SK-N-SH (cell line): Measurements from ENCODE around the gene CTSS. TPM values are rescaled to one million over a fixed set of nuclear protein-coding genes. Genes with fewer than 3 reads are reported as not detected.

Experiments
- CTCF ChIA-PET: fragments of 300-600, 350-600 bp; formaldehyde crosslinking; extraction: SDS; loops from one replicate; lab custom pipeline; 2021; lab: Yijun Ruan, JAX
- POLR2A ChIA-PET: fragments of 350-600 bp; sonication (Branson Sonifier 250); formaldehyde crosslinking; extraction: SDS; loops from one replicate; lab custom pipeline; 2020; ENCODE audit warnings: antibody characterized with exemption, inconsistent platforms; lab: Yijun Ruan, JAX
- DNase-seq: peaks from one replicate; pipeline ENCODE4 v3.0.0; 2012
- H2AFZ ChIP-seq: fragments of 200-600 bp; sonication (generic); 2 replicates; pipeline ENCODE4 v1.8.1; 2016; ENCODE audit warnings: antibody characterized with exemption, mild to moderate bottlenecking, low read depth
- H3F3A ChIP-seq: fragments of 200-600 bp; sonication (generic); replicated peaks from 2 replicates; pipeline ENCODE3; 2016; ENCODE audit warnings: antibody characterized with exemption, mild to moderate bottlenecking; ENCODE audit not compliant: insufficient read depth
- H3K27ac ChIP-seq, 2 experiments: fragments of 200-500 bp in 1 of 2; fragments of 200-600 bp in 1 of 2; sonication (Bioruptor generic) in 1 of 2; sonication (generic), shearing (Covaris generic) in 1 of 2; 2 replicates each; pipeline versions ENCODE4 v1.5.1 to v1.6.1; 2014 to 2016; ENCODE audit warnings: low read depth in 2 of 2, inconsistent platforms in 1 of 2, low read length in 1 of 2, mild to moderate bottlenecking in 1 of 2, mixed read lengths in 1 of 2
- H3K27me3 ChIP-seq: fragments of 200-600 bp; sonication (generic), shearing (Covaris generic); 2 replicates; pipeline ENCODE4 v1.6.1; 2016; ENCODE audit warnings: mixed run types; ENCODE audit not compliant: insufficient read depth
- H3K36me3 ChIP-seq, 2 experiments: fragments of 200-500 bp in 1 of 2; fragments of 200-600 bp in 1 of 2; sonication (Bioruptor generic) in 1 of 2; sonication (generic) in 1 of 2; replicated peaks in 1 of 2; 2 replicates each; pipeline versions ENCODE3 to v1.5.1; 2014 to 2016; ENCODE audit warnings: low read length in 1 of 2, mild to moderate bottlenecking in 1 of 2; ENCODE audit not compliant: insufficient read depth in 2 of 2, control insufficient read depth in 1 of 2
- H3K4me1 ChIP-seq, 2 experiments: fragments of 200-500 bp in 1 of 2; fragments of 200-600 bp in 1 of 2; sonication (Bioruptor generic) in 1 of 2; sonication (generic), shearing (Covaris generic) in 1 of 2; 2 replicates each; pipeline versions ENCODE4 v1.5.1 to v1.6.1; 2014 to 2016; ENCODE audit warnings: low read depth in 1 of 2, low read length in 1 of 2, mixed run types in 1 of 2; ENCODE audit not compliant: insufficient read depth in 2 of 2, control insufficient read depth in 1 of 2
- H3K4me2 ChIP-seq: fragments of 200-600 bp; sonication (generic), shearing (Covaris generic); 2 replicates; pipeline ENCODE4 v1.6.1; 2017; ENCODE audit warnings: mixed run types
- H3K4me3 ChIP-seq, 2 experiments: fragments of 200-500 bp in 1 of 2; fragments of 200-600 bp in 1 of 2; sonication (Bioruptor generic) in 1 of 2; sonication (generic), shearing (Covaris generic) in 1 of 2; 2 replicates each; pipeline versions ENCODE4 v1.5.1 to v1.8.1; 2014 to 2016; ENCODE audit warnings: low read depth in 2 of 2, inconsistent platforms in 1 of 2, low read length in 1 of 2, mild to moderate bottlenecking in 1 of 2, mixed read lengths in 1 of 2, moderate library complexity in 1 of 2
- H3K79me2 ChIP-seq: fragments of 200-600 bp; sonication (generic); 2 replicates; pipeline ENCODE4 v1.8.1; 2017; ENCODE audit warnings: mild to moderate bottlenecking; ENCODE audit not compliant: insufficient read depth
- H3K9ac ChIP-seq: fragments of 200-600 bp; sonication (generic); 2 replicates; pipeline ENCODE4 v1.6.1; 2017; ENCODE audit warnings: mixed run types
- H3K9me2 ChIP-seq: fragments of 200-600 bp; sonication (generic); 2 replicates; pipeline ENCODE4 v1.6.1; 2017; ENCODE audit warnings: mixed run types
- H3K9me3 ChIP-seq: fragments of 200-600 bp; sonication (generic); 2 replicates; pipeline ENCODE4 v1.6.1; 2017; ENCODE audit warnings: mixed run types, mild to moderate bottlenecking, moderate library complexity
- H4K20me1 ChIP-seq: fragments of 200-600 bp; sonication (generic); 2 replicates; pipeline ENCODE4 v1.6.1; 2017; ENCODE audit warnings: mild to moderate bottlenecking, mixed run types; ENCODE audit not compliant: insufficient read depth
- ELF1 ChIP-seq: IDR thresholded peaks from 2 replicates; pipeline ENCODE4 v1.4.0; 2012
- EP300 ChIP-seq, 2 experiments: IDR thresholded peaks; 2 replicates each; pipeline versions ENCODE4 v1.4.0 to v1.6.1; 2012; ENCODE audit warnings: borderline replicate concordance in 1 of 2, low read depth in 1 of 2, low read length in 1 of 2
- IRF3 ChIP-seq: fragments of 150-350 bp; IDR thresholded peaks from 2 replicates; pipeline ENCODE4 v1.6.1; 2016; ENCODE audit warnings: mild to moderate bottlenecking, low read depth, low read length
- NFIC ChIP-seq: IDR thresholded peaks from 2 replicates; pipeline ENCODE4 v1.4.0; 2012; ENCODE audit warnings: borderline replicate concordance
- RAD21 ChIP-seq: IDR thresholded peaks from 2 replicates; pipeline ENCODE4 v1.6.1; 2012; ENCODE audit warnings: mild to moderate bottlenecking, low read length
- SMC3 ChIP-seq: IDR thresholded peaks from 2 replicates; pipeline ENCODE4 v1.6.1; 2012; ENCODE audit warnings: low read depth, low read length, improper control_type of control experiment
- TEAD4 ChIP-seq: IDR thresholded peaks from 2 replicates; pipeline ENCODE4 v1.4.0; 2012; ENCODE audit warnings: mild to moderate bottlenecking, borderline replicate concordance; ENCODE audit not compliant: insufficient read depth
- ZBTB33 ChIP-seq: IDR thresholded peaks from 2 replicates; pipeline ENCODE4 v1.4.0; 2012; ENCODE audit warnings: low read depth, borderline replicate concordance
- WGBS: methylation state at CpG from one replicate; pipeline ENCODE4 v1.1.6; 2017; ENCODE audit warnings: low lambda C conversion rate; 5-methylcytosine and 5-hydroxymethylcytosine counted together
- polyA plus RNA-seq, 3 experiments: library from polyadenylated mRNA; depleted of rRNA; stranded (reverse); fragments of >200 nt; gene quantifications; 2 replicates each; pipeline ENCODE4 v1.2.3, GENCODE V29; 2012

Gene CTSS
- polyA plus RNA-seq, 1 of the 3 experiments (the other 2 are of a cell fraction): 1.4 TPM

GRCh38 chr1:150753416-150753815 lies 12.2 kb downstream of the CTSS start:
- CTCF ChIA-PET: no interaction called here
- POLR2A ChIA-PET: no interaction called here
- no peaks in the 10 kb centered on the region for H3K79me2 ChIP-seq

GRCh38 chr1:150751443-150751842 lies 14.1 kb downstream of the CTSS start:
- no peak overlapping the region for H2AFZ ChIP-seq
- TF ChIP-seq EP300 (IDR thresholded peaks at IDR 0.05; ENCODE audit: borderline replicate concordance in 1 of 2, low read depth in 1 of 2, low read length in 1 of 2) (no peak), TEAD4 (no peak), IRF3 (no peak), NFIC (no peak), RAD21 (no peak), SMC3 (no peak)
- no peaks in the 10 kb centered on the region for H3K27me3 ChIP-seq
- H3K9me3 ChIP-seq: no peaks in the 10 kb centered on the region
- DNase-seq: no peak
- H3K27ac ChIP-seq: no peak overlapping the region
- H3K4me1 ChIP-seq: no peaks in the 10 kb centered on the region
- no peaks in the 10 kb centered on the region for H3K9me2 ChIP-seq
- no peak overlapping the region for H3K4me3 ChIP-seq
- no peak overlapping the region for H3K9ac ChIP-seq
- no peak overlapping the region for H3K4me2 ChIP-seq
- 89% methylated on average over 6 of the region's 6 CpGs for WGBS
- H3K79me2 ChIP-seq: no peaks in the 10 kb centered on the region
- peaks cover 0 to 4% of the 10 kb centered on the region in 2 experiments for H3K36me3 ChIP-seq
- CTCF ChIA-PET: no interaction called here
- no peaks in the 10 kb centered on the region for H4K20me1 ChIP-seq
- H3F3A ChIP-seq: no peaks in the 10 kb centered on the region
- POLR2A ChIA-PET: no interaction called here

More at GRCh38 chr1:150753416-150753815, 12.2 kb downstream of the CTSS start:
- no peak for TF ChIP-seq RAD21
- TF ChIP-seq ZBTB33: no peak
- no peak for TF ChIP-seq ELF1
- TF ChIP-seq NFIC: no peak
- TF ChIP-seq, all 33 proteins: peak for 0
- H3K9ac ChIP-seq: no peak overlapping the region
- WGBS: 85% methylated on average over 2 of the region's 2 CpGs
- no peak overlapping the region for H2AFZ ChIP-seq
- DNase-seq: no peak
- H3K9me3 ChIP-seq: no peaks in the 10 kb centered on the region
- no peaks in the 10 kb centered on the region for H3K27me3 ChIP-seq
- no peaks in the 10 kb centered on the region for H4K20me1 ChIP-seq
- peaks cover 0 to 4% of the 10 kb centered on the region in 2 experiments for H3K36me3 ChIP-seq
- H3K9me2 ChIP-seq: no peaks in the 10 kb centered on the region
- no peaks in the 10 kb centered on the region for H3K4me1 ChIP-seq
- no peak overlapping the region for H3K4me2 ChIP-seq
- H3K27ac ChIP-seq: no peak overlapping the region
- H3F3A ChIP-seq: no peaks in the 10 kb centered on the region
- no peak overlapping the region for H3K4me3 ChIP-seq
